Hepatocyte (in vitro differentiated cells): Measurements from ENCODE around the gene GNPDA1. TPM values are rescaled to one million over a fixed set of nuclear protein-coding genes. Genes with fewer than 3 reads are reported as not detected.

ENCODE experiments used
- DNase-seq: peaks from one replicate; pipeline ENCODE4 v3.0.0-alpha.2; 2016; ENCODE audit warnings: low spot score
- H2AFZ ChIP-seq: fragments of 200-600 bp; sonication (generic); 2 replicates; pipeline ENCODE4 v1.6.0; 2016; ENCODE audit warnings: antibody characterized with exemption, mild to moderate bottlenecking
- H3K27ac ChIP-seq: fragments of 200-600 bp; sonication (generic); 2 replicates; pipeline ENCODE4 v1.5.1; 2016; ENCODE audit warnings: mild to moderate bottlenecking
- H3K27me3 ChIP-seq: fragments of 200-600 bp; sonication (generic); 2 replicates; pipeline ENCODE4 v1.6.1; 2016
- H3K36me3 ChIP-seq: fragments of 200-600 bp; sonication (generic); replicated peaks from 2 replicates; pipeline ENCODE4 v1.5.1; 2016; ENCODE audit warnings: low read depth; ENCODE audit not compliant: insufficient read depth
- H3K4me1 ChIP-seq: fragments of 200-600 bp; sonication (generic); 2 replicates; pipeline ENCODE4 v1.5.1; 2016; ENCODE audit warnings: mild to moderate bottlenecking, moderate library complexity; ENCODE audit not compliant: insufficient read depth
- H3K4me2 ChIP-seq: fragments of 200-600 bp; sonication (generic); 2 replicates; pipeline ENCODE4 v1.6.0; 2016
- H3K4me3 ChIP-seq: fragments of 200-600 bp; sonication (generic); 2 replicates; pipeline ENCODE4 v1.5.1; 2016; ENCODE audit warnings: mild to moderate bottlenecking
- H3K79me2 ChIP-seq: fragments of 200-600 bp; sonication (generic); 2 replicates; pipeline ENCODE4 v1.6.0; 2017; ENCODE audit warnings: mild to moderate bottlenecking
- H3K9me2 ChIP-seq: fragments of 200-600 bp; sonication (generic); replicated peaks from 2 replicates; pipeline ENCODE4 v1.6.0; 2017; ENCODE audit warnings: mild to moderate bottlenecking; ENCODE audit not compliant: insufficient read depth
- H3K9me3 ChIP-seq: fragments of 200-600 bp; sonication (generic); 2 replicates; pipeline ENCODE4 v1.5.1; 2016; ENCODE audit warnings: low read depth, mild to moderate bottlenecking
- H4K20me1 ChIP-seq: fragments of 200-600 bp; sonication (generic); 2 replicates; pipeline ENCODE4 v1.6.0; 2016; ENCODE audit warnings: mild to moderate bottlenecking; ENCODE audit not compliant: insufficient read depth, poor library complexity, severe bottlenecking
- CTCF ChIP-seq: fragments of 200-600 bp; sonication (generic); IDR thresholded peaks from 2 replicates; pipeline ENCODE4 v1.5.1; 2016; ENCODE audit warnings: antibody characterized with exemption, mild to moderate bottlenecking; ENCODE audit not compliant: poor library complexity
- EZH2 ChIP-seq: fragments of 200-600 bp; sonication (generic); IDR thresholded peaks from 2 replicates; pipeline ENCODE4 v1.6.1; 2016; ENCODE audit warnings: antibody characterized with exemption, mild to moderate bottlenecking, borderline replicate concordance
- EZH2phosphoT487 ChIP-seq: fragments of 200-600 bp; sonication (generic); IDR thresholded peaks from one replicate; pipeline ENCODE4 v1.6.1; 2018; ENCODE audit warnings: antibody characterized with exemption, mild to moderate bottlenecking, low read depth, moderate library complexity; ENCODE audit not compliant: unreplicated experiment, severe bottlenecking
- WGBS: methylation state at CpG from one replicate; pipeline ENCODE4 v1.1.6; 2016; ENCODE audit warnings: low lambda C conversion rate; ENCODE audit errors: missing lambda C conversion rate; 5-methylcytosine and 5-hydroxymethylcytosine counted together
- polyA plus RNA-seq: library from polyadenylated mRNA; unstranded; fragments of >200 nt; fragmentation: Nextera tagmentation; extraction: Ambion mirVana; gene quantifications from 2 replicates; pipeline ENCODE4 v1.2.1, GENCODE V29; 2016
- total RNA-seq: library from RNA; depleted of rRNA; stranded (reverse); fragments of >200 nt; gene quantifications from 2 replicates; pipeline ENCODE4 v1.2.3, GENCODE V29; 2014

Gene GNPDA1
- total and polyA plus RNA-seq, 2 experiments from 2014 or later, result 97.3 to 106 TPM

GRCh38 chr5:142000173-142000572, 12.7 kb downstream of the GNPDA1 start:
- WGBS, result 89% methylated on average over 1 of the region's 1 CpG
- Histone ChIP-seq H3K4me1 (peaks cover 10% of the 10 kb centered on the region), H3K4me3 (no peak overlapping the region), H2AFZ (no peak overlapping the region), H3K27ac (no peak overlapping the region), H3K4me2 (no peak overlapping the region), H3K27me3 (no peaks in the 10 kb centered on the region), H4K20me1 (no peaks in the 10 kb centered on the region), H3K36me3 (no peaks in the 10 kb centered on the region), H3K9me3 (no peaks in the 10 kb centered on the region), H3K9me2 (no peaks in the 10 kb centered on the region), H3K79me2 (no peaks in the 10 kb centered on the region)
- no peak for DNase-seq
- no peak for TF ChIP-seq EZH2phosphoT487
- no peak for TF ChIP-seq EZH2
- no peak for TF ChIP-seq CTCF

GRCh38 chr5:141997358-141997960, 15.4 kb downstream of the GNPDA1 start:
- TF ChIP-seq CTCF (no peak), EZH2phosphoT487 (no peak), EZH2 (no peak)
- no peaks in the 10 kb centered on the region for H3K36me3 ChIP-seq
- 61% methylated on average over 6 of the region's 6 CpGs for WGBS

DNA sequence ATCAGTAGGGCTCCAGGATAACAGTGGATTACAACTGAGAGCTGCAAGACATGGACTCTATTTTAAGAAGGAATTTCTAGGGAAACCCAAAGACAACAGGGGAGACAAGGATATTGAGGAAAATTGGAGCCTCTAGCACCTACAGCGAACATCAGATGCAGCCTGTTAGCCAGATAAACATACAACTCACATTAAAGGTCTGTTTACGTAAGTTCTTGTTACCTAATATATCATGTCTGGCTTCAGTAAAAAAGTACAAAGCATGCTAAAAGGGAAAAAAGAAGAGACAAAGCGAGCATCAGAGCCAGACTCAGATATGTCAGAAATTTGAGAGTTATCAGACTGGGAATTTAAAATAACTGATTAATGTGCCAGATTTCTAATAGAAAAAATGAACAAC, 17.2 kb downstream of the GNPDA1 start:
- Histone ChIP-seq H2AFZ (no peak overlapping the region), H3K9me3 (no peaks in the 10 kb centered on the region), H3K36me3 (no peaks in the 10 kb centered on the region), H3K27ac (no peak overlapping the region), H3K27me3 (no peaks in the 10 kb centered on the region), H3K4me1 (no peaks in the 10 kb centered on the region), H3K4me3 (no peak overlapping the region), H3K79me2 (peaks cover 9% of the 10 kb centered on the region), H3K9me2 (no peaks in the 10 kb centered on the region), H4K20me1 (no peaks in the 10 kb centered on the region), H3K4me2 (no peak overlapping the region)
- WGBS, result 74% methylated on average over 3 of the region's 3 CpGs
- no peak for DNase-seq
- no peak for TF ChIP-seq EZH2
- TF ChIP-seq EZH2phosphoT487, result no peak
- TF ChIP-seq CTCF, result no peak

More at GRCh38 chr5:141997358-141997960, 15.4 kb downstream of the GNPDA1 start:
- peak overlapping the region; percentile 13 for H3K27ac ChIP-seq
- no peaks in the 10 kb centered on the region for H3K4me1 ChIP-seq
- no peak for DNase-seq
- H3K4me2 ChIP-seq, result no peak overlapping the region
- H3K9me2 ChIP-seq, result no peaks in the 10 kb centered on the region
- H3K4me3 ChIP-seq, result no peak overlapping the region
- peaks cover 9% of the 10 kb centered on the region for H3K79me2 ChIP-seq
- no peaks in the 10 kb centered on the region for H4K20me1 ChIP-seq
- no peaks in the 10 kb centered on the region for H3K9me3 ChIP-seq
- no peak overlapping the region for H2AFZ ChIP-seq
- H3K27me3 ChIP-seq, result no peaks in the 10 kb centered on the region
